ENCODE data around the gene SRCAP.
A peak's percentile ranks its signal among the peaks of the same experiment; 100 is the strongest.

GRCh38 chr16:30658731-30659506 lies 40.1 kb upstream of the SRCAP start:
- TF ChIP-seq CTCF (IDR thresholded peaks at IDR 0.05), result peak in 1 of 7 experiments; percentile 7
- TF ChIP-seq POLR2A (IDR thresholded peaks at IDR 0.05), result peak in 1 of 3 donors; percentile 40
